ENCODE measurements around the gene KRTAP5-5.

GRCh38 chr11:1597994-1598380 is 31.6 kb upstream of the KRTAP5-5 start, which contains the start of gene KRTAP5-2:
- TF ChIP-seq CTCF (IDR thresholded peaks at IDR 0.05) (no peak), POLR2A (IDR thresholded peaks at IDR 0.05) (no peak)

All from gastroesophageal sphincter (tissue), 3 donors.